OCI-M2 (cell line): ENCODE results near the gene SEL1L.
"Not testable (repeated sequence)": the region's sequence is repeated elsewhere in the genome, so short reads cannot be mapped to it uniquely, and the experiment has no call there.

Experiments used
- DNase-seq: peaks from one replicate; lab custom pipeline; 2025; ENCODE audit not compliant: unreplicated experiment; lab: John Stamatoyannopoulos, UW

The SEL1L gene

DNA sequence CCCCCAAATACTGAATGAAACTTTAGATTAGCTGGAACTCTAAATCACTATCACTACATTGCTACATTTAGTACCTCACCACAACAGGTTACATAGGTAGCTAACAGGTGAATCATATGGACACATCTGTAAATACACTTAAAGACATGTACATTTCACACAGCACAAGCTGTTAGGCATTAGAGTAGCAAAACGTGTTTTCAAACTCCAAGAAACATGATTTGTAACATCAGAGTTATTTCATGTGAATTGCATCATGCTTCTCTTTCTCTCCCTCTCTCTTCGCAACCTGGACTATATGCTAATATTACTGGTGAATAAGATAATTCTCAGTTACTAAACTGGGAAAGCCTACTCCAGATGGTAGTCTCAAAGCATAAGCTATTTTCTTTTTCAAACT, 4.3 kb downstream of the SEL1L start:
- no peak for DNase-seq

DNA sequence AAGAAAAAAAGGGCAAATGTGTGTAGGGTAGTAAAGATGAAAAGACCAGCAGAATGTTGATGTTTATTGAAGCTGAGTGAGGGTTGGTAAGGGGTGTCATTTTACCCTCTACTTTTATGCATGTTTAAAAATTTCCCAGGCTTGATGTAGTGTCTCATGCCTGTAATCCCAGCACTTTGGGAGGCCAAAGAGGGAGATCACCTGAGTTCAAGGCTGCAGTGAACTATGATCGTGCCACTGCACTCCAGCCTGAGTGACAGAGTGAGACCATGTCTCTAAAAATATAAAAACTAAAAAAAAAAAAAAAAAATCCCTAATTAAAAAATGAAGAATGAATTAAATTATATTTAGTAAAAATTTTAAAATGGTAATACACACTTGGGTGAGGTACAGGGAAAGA, 8.5 kb downstream of the SEL1L start:
- no peak for DNase-seq

DNA sequence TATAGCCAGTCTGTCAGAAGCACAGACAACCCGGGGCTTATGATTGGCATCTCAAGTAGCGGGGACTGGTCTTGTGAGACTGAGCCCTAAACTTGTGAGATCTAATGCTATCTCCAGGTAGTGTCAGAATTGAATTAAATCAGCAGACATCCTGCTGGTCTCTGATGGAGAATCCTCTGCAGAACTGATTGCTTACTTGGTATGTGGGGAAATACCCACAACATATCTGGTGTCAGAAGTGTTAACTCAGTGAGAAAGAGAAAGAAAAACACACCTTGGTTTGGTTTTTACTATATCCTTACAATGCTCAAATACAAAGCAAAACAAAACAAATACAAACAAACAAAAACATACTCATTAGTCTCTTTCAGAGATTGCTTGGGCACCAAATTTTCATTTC, 10.0 kb downstream of the SEL1L start:
- DNase-seq, result no peak

- DNase-seq, result no peak
Measured at GRCh38 chr14:81523016-81523415, 10.6 kb downstream of the SEL1L start.

DNA sequence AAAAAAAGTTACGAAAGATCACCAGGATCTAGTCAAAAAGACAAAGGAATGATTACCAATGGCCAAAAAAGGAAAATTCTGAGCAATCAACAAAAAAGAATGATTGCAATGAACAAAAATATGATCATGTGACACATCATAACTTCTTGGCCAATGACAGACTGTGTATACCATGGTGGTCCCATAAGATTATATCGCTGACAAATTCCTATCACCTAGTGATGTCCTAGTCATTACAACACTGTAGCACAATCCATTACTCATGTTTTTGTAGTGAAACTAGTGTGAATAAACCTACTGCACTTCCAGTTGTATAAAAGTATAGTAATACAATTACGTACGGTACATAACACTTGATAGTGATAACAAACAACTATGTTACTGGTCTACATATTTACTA, 12.3 kb downstream of the SEL1L start:
- no peak for DNase-seq

DNA sequence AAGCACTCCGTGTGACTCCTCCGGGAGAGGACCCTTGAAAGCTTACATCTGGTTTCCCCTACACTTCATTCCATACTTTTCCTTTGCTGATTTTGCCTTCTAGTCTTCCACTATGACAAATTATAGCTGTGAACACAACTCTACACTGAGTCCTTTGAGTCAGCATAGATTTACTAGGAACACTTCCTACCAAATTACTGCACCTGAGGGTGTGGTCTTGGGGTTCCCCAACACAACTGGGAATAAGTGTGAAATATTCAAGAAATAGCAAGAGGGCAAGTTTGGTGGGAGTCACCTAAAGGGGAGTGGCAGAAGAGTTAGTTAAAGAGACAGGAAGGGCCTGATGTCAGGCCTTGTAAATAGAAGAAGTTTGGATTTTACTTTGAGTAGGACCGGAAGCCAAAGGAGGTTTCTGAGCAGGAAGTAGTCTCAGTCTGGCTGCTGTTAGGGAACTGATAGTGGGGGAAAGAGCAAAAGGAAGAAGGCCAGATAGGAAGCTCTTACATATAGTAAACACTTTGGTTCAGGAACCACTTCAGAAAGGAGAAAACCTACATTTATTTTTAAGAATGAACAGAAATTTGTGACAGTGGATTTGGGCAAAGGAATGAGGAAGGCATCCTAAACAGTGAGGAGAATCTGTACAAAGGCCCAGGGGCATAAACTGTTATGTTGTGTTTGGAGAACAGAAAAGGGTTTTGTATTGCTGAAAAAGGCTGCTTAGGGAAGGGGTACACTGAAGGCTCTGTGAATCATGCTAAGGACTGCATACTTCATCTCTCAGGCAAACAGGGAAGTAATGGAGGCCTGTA, 14.2 kb downstream of the SEL1L start:
- peak; percentile 34 for DNase-seq

DNA sequence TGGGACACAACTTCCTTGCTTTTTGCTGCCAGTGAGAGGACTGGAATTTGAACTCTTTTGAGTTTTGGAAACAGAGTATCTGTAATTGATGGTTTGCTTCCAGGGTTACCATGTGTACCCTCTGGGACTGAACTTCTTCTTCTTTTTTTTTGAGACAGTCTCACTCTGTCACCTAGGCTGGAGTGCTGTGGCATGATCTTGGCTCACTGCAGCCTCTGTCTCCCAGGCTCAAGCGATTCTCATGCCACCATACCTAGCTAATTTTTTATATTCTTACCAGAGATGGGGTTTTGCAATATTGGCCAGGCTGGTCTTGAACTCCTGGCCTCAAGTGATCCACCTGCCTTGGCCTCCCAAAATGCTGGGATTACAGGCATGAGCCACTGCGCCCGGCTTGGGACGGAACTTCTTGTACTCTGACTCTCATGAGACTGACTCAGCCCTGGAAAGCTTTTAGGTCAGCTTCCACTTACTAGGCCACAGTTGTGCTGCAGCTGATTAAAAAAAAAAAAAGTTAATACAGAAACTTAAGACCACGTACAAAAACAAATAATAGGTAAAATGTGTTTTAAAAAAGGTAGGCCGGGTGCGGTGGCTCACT, 15.8 kb downstream of the SEL1L start:
- no peak for DNase-seq

DNA sequence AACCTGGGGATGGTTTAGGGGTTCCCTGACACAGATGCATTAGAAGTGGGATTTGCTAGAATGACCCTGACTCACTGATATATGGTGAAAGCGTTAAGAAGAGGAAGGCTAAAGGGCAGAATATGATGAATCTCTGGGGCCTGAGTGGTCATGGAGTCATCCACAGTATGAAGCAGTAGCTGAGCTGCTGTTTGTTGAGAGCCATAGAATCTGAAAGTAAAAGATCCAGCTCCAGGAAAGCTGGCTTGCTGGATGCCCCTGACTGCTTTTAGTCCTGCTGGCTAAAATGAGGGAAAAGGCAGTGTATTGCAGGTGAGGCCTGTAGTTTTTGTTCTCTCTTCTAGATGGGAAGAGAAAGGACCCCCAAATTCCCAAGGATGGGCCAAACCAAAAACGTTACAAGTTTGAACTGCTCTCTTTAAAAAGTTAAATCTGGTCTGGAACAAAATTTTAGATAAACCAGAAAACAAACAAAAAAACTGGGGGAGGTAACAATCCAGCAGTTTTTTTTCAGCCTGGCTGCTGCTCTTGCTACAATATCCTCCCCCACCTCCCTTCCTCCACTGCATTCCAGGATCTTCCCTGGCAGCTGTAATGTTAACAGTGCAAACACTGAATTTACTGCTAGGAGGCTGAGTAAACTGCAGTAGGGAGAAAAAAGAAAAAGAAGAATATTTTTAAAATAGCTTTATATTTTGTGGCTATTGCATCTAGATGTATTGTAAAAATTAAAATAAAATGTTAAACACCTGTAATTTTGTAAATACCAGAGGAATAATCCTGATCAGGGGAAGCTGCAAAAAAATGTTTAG, 16.5 kb downstream of the SEL1L start:
- no peak for DNase-seq

- not testable (repeated sequence) for DNase-seq
Measured at GRCh38 chr14:81515927-81516326, 17.7 kb downstream of the SEL1L start.

DNA sequence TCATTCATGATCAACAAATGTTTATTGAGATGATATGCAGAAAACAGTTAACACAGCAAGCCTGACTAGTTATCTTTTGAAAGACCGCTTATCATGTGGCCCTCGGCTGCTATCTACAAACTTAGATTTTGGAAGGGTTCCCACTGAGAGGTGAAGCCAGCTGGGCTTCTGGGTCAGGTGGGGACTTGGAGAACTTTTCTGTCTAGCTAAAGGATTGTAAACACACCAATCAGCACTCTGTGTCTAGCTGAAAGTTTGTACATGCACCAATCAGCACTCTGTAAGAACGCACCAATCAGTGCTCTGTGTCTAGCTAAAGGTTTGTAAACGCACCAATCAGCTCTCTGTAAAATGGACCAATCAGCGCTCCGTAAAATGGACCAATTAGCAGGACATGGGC, 20.8 kb downstream of the SEL1L start:
- not testable (repeated sequence) for DNase-seq

DNA sequence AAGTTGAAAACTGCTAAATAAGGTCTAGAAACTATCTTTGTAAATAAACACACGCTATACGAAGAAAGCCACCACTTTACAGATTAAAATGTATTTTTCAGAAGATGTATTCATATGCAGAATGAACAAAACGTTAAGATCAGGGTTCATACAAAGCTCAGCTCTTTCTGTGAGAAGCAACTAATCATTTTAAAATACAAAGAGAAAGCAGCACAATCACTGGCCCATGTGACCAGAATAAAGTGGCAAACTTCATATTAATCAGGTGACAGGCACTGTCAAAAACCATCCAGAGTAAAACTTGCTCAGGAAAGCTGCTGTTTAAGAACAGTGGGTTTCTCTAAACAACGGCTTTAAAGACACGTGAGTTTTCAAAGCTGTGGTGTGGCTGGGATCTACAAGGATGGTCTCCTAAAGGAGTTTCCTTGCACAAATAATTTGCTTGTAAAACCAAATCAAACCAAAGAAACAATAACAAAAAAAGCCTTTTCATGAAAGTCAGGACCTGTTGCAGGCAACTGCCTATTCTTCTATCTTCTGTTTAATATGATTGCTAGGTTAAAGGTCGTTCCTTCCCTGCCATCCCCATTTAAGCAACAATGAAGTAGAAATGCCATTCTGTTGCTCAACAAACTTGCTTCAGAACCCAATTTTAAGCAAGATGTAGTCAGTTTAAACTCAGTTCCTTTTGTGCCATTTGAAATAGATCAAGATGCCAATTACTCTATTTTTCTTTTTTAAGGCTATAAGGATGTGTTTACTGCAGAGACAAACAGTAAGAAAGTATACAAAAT, 22.3 kb downstream of the SEL1L start:
- no peak for DNase-seq

DNA sequence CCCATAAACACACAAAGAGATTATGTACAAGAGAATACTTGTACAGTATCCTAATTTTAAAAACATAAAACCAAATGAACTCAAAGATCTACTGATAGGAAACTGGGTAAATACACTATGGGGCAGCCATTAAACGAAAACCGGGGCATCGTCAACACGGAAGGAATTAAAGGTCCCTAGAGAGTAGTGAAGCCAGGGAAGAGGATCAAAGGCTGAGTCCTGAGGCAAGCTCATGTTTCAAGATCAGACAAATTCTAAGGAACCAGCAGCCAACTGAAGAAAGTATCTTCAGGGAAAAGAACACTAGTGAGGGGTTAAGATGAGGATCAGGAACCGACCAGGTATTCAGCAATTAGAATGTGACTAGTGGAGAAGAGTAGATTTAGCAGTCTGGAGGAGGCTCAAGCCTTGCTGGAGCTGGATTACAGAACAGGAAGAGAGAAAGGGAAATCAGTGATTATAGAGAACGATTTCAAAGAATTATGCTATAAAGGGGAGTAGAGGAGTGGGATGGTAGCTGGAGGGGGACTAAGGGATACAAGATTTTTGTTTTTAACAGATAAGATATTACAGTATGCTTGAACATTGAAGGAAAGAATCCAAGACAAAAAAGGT, 23.7 kb downstream of the SEL1L start:
- DNase-seq, result no peak

GRCh38 chr14:81509321-81509720, 24.3 kb downstream of the SEL1L start:
- no peak for DNase-seq

DNA sequence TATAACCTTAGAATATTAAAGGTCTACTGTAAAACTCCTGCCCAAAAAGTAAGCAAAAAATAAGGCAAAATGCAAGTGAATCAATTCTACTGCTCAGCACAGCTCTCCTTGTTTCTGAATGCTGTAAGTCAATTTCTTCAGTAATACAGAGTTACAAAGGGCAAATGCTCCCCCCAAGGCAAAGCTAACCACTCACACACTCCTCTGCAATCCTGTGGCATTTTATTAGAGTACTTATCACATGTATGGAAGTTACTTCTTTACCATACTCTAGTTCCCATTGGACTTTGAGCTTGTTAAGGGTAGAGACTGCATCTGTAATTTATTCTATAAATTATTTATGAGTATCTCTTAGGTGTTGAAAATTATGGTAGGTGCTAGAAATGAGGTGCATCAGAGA, 27.2 kb downstream of the SEL1L start:
- DNase-seq, result no peak

DNA sequence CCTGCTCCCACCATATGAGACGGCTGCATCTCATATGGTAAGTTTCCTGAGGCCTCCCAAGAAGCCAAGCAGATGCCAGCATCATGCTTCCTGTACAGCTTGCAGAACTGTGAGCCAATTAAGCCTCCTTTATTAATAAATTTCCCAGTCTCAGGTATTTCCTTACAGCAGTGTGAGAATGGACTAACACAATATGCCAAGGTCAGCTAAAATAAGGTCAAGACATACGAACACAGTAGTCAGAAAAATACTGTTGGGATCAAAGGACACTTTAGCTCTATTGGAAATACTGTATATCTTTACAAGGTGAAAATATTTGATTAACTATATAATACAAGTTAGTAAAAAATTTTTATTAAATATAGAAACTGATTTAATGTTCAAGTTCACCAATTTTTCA, 28.8 kb downstream of the SEL1L start:
- DNase-seq, result no peak

DNA sequence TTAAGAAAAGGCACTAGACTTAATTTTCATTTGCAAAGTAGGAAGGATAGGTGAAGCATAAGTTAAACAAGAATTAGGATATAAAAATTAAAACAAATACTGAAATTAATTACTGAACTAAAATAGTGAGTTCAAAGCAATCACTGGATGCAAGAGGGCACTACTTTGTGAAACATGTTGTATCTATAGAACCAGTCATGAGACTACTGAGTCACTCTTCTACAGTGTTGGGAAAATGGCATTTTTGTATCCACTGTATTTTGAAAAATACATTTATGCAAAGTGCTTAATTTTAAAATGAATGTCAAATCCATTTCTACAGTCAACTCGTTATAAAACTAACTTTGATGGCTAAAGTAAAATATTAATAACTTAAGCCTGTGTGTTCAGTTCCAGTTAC, 47.9 kb downstream of the SEL1L start:
- DNase-seq, result no peak

- DNase-seq, result no peak
Measured at GRCh38 chr14:81485372-81485771, 48.3 kb downstream of the SEL1L start.

DNA sequence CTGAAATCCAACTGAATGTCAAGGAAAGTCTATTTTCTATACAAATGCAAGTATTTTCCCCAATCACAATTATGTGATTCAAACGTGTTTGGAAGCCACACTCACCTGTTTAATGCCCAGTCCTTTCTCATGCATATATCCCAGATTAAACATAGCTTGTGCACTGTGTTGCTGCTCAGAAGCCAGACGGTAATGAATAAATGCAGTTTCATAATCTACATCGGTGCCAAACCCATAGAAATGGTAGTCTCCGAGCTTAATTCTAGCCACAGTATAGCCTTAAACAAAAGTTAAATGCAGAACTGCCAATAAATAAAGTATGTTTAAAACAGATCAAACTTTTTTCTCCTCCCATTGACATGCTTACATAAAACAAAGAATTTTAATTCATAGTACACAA, 49.5 kb downstream of the SEL1L start:
- DNase-seq, result no peak

DNA sequence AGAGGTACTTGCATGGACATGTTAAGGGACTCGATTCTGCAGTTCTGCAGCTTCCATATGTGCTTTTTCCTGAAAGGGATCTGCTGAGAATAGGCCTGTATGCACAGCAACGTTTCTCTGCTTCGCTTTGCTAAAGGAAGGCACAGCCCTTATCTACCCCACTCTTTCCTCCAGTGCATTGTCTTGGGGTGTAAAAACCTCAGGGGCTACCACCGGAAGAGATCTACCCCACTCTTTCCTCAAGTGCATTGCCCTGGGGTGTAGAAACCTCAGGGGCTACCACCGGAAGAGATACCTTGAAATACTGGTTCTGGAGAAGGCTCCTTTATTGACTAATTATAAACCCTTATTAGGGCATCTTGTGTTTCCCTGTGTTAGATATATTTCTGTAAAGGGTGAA, 52.9 kb downstream of the SEL1L start:
- DNase-seq, result no peak

- no peak for DNase-seq
Measured at GRCh38 chr14:81478446-81478845, 55.2 kb downstream of the SEL1L start.

GRCh38 chr14:81476816-81477215, 56.8 kb downstream of the SEL1L start:
- no peak for DNase-seq
